GM12892 (cell line): Measurements from ENCODE around the gene TNFRSF19.

Experiments
- DNase-seq: peaks from one replicate; pipeline ENCODE4 v3.0.0; 2011; ENCODE audit not compliant: insufficient read length
- FAIRE-seq: peaks from 2 replicates; lab custom pipeline; 2011; peaks lifted over from hg19 to GRCh38; lab: Jason Lieb, UNC
- POLR2A ChIP-seq: IDR thresholded peaks from 2 replicates; pipeline ENCODE4 v1.6.1; 2011; ENCODE audit warnings: low read depth, low read length, control low read depth
- POLR2AphosphoS5 ChIP-seq: IDR thresholded peaks from 2 replicates; pipeline ENCODE4 v1.6.1; 2011; ENCODE audit warnings: low read depth, low read length, control low read depth
- TAF1 ChIP-seq: IDR thresholded peaks from 2 replicates; pipeline ENCODE4 v1.6.1; 2011; ENCODE audit warnings: low read depth, mild to moderate bottlenecking, control low read depth, low read length, borderline replicate concordance

Gene TNFRSF19

GRCh38 chr13:23722726-23723453 is 152.7 kb downstream of the TNFRSF19 start:
- DNase-seq = no peak
- peak; percentile 5 for FAIRE-seq
- TF ChIP-seq POLR2AphosphoS5 (no peak), POLR2A (no peak), TAF1 (no peak)

- TF ChIP-seq POLR2AphosphoS5 (no peak), TAF1 (no peak), POLR2A (no peak)
- DNase-seq (no peak), FAIRE-seq (no peak)
Observed at GRCh38 chr13:23723471-23723870, 153.3 kb downstream of the TNFRSF19 start.

GRCh38 chr13:23724196-23724970 is 154.2 kb downstream of the TNFRSF19 start:
- no peak for DNase-seq
- no peak for FAIRE-seq
- no peak for TF ChIP-seq POLR2AphosphoS5
- no peak for TF ChIP-seq TAF1
- TF ChIP-seq POLR2A = no peak
